Breast epithelium (tissue), 3 donors: ENCODE measurements around the gene ZNF26.

Experiments used
- POLR2A ChIP-seq: fragments of 450-650 bp; IDR thresholded peaks from one replicate; pipeline ENCODE4 v1.6.1; 2016; ENCODE audit warnings: antibody characterized with exemption, mild to moderate bottlenecking, moderate library complexity
- TF ChIP-seq, protein P1 (sequence below), 3 donors: fragments of 450-650 bp; IDR thresholded peaks; one replicate each; pipeline ENCODE4 v1.5.1; 2016 to 2017; ENCODE audit warnings: antibody characterized with exemption in 3 of 3, mild to moderate bottlenecking in 3 of 3, moderate library complexity in 3 of 3

GRCh38 chr12:132955094-132956010, 30.8 kb upstream of the ZNF26 start:
- TF ChIP-seq, protein P1, sequence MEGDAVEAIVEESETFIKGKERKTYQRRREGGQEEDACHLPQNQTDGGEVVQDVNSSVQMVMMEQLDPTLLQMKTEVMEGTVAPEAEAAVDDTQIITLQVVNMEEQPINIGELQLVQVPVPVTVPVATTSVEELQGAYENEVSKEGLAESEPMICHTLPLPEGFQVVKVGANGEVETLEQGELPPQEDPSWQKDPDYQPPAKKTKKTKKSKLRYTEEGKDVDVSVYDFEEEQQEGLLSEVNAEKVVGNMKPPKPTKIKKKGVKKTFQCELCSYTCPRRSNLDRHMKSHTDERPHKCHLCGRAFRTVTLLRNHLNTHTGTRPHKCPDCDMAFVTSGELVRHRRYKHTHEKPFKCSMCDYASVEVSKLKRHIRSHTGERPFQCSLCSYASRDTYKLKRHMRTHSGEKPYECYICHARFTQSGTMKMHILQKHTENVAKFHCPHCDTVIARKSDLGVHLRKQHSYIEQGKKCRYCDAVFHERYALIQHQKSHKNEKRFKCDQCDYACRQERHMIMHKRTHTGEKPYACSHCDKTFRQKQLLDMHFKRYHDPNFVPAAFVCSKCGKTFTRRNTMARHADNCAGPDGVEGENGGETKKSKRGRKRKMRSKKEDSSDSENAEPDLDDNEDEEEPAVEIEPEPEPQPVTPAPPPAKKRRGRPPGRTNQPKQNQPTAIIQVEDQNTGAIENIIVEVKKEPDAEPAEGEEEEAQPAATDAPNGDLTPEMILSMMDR (IDR thresholded peaks at IDR 0.05) = no peak
- TF ChIP-seq POLR2A = no peak
